ENCODE measurements around the gene PTGES3. TPM values are rescaled to one million over a fixed set of nuclear protein-coding genes. Genes with fewer than 3 reads are reported as not detected.

The PTGES3 gene
- total RNA-seq, 6 donors from 2014 or later = 41.9 to 156 (median 105) TPM

DNA sequence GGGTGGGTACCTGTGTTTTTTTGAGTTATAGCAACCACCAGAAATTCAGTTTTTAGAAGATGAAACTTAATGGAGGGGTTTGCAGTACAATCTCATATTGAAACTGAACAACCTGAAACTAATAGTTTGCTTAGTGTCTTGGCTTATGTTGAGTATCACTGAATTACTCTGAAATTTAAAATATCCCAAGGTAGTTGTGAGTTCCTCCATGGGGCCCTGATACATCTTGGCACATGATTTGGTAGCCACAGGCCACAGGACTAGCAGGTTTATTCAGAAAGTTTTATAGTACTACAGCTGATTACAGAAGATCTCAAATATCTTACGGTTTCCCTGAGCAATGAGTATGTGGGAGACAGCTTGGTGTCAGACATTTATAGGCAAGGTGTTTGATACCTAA is 10.4 kb downstream of the PTGES3 start:
- Histone ChIP-seq H3K4me1 (peaks cover 11 to 52% (median 27%) of the 10 kb centered on the region in 4 donors), H3K27ac (no peak overlapping the region), H3K4me3 (no peak overlapping the region), H3K36me3 (peaks cover 0 to 30% (median 5%) of the 10 kb centered on the region in 4 donors), H3K27me3 (no peaks in the 10 kb centered on the region), H3K9me3 (no peaks in the 10 kb centered on the region)
- ATAC-seq (ENCODE audit: low FRiP score in 2 of 2) = no peak
- no peak for DNase-seq
- TF ChIP-seq POLR2AphosphoS5 (IDR thresholded peaks at IDR 0.05) (no peak), EP300 (IDR thresholded peaks at IDR 0.05) (no peak), POLR2A (IDR thresholded peaks at IDR 0.05) (no peak)
- TF ChIP-seq, protein P1, sequence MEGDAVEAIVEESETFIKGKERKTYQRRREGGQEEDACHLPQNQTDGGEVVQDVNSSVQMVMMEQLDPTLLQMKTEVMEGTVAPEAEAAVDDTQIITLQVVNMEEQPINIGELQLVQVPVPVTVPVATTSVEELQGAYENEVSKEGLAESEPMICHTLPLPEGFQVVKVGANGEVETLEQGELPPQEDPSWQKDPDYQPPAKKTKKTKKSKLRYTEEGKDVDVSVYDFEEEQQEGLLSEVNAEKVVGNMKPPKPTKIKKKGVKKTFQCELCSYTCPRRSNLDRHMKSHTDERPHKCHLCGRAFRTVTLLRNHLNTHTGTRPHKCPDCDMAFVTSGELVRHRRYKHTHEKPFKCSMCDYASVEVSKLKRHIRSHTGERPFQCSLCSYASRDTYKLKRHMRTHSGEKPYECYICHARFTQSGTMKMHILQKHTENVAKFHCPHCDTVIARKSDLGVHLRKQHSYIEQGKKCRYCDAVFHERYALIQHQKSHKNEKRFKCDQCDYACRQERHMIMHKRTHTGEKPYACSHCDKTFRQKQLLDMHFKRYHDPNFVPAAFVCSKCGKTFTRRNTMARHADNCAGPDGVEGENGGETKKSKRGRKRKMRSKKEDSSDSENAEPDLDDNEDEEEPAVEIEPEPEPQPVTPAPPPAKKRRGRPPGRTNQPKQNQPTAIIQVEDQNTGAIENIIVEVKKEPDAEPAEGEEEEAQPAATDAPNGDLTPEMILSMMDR (IDR thresholded peaks at IDR 0.05) = no peak
- 73 to 77% methylated on average over 1 of the region's 1 CpG for WGBS, 2 donors

DNA sequence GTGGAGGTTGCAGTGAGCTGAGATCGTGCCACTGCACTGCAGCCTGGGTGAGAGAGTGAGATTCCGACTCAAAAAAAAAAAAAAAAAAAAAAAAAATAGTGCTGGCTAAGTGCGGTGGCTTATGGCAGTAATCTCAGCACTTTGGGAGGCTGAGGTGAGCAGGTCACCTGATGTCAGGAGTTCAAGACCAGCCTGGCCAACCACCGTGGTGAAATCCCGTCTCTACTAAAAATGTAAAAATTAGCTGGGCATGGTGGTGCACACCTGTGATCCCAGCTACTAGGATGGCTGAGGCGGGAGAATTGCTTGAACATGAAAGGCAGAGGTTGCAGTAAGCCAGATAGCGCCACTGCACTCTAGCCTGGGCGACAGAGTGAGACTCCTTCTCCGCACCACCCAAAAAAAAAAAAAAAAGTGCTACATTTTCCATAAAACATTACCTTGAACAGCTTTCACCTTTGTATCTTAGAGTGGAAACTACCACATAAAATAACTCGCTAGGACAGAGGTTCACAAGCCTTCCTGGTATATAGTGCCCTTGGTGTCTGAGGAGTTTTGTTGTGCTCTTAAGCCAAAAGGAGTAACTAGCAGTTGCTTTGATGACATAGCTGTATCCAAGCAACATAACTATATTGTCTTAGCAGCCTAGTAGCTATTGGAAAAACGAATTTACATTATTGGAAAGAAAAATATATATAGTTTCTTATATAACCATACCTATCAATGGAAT is 11.1 kb downstream of the PTGES3 start:
- H3K27me3 ChIP-seq = no peaks in the 10 kb centered on the region
- no peak for TF ChIP-seq POLR2A (IDR thresholded peaks at IDR 0.05)
- TF ChIP-seq, protein P1 (IDR thresholded peaks at IDR 0.05) = no peak
- no peak for TF ChIP-seq POLR2AphosphoS5 (IDR thresholded peaks at IDR 0.05)
- TF ChIP-seq EP300 (IDR thresholded peaks at IDR 0.05) = no peak
- no peak for ATAC-seq (ENCODE audit: low FRiP score in 2 of 2)
- no peaks in the 10 kb centered on the region for H3K9me3 ChIP-seq
- DNase-seq = peak in 1 of 2 donors; percentile 13
- 84 to 85% methylated on average over 11 of the region's 11 CpGs for WGBS, 2 donors
- no peak overlapping the region for H3K4me3 ChIP-seq
- H3K27ac ChIP-seq = no peak overlapping the region
- H3K4me1 ChIP-seq = peaks cover 11 to 46% (median 24%) of the 10 kb centered on the region in 4 donors
- peaks cover 0 to 31% (median 9%) of the 10 kb centered on the region in 4 donors for H3K36me3 ChIP-seq

DNA sequence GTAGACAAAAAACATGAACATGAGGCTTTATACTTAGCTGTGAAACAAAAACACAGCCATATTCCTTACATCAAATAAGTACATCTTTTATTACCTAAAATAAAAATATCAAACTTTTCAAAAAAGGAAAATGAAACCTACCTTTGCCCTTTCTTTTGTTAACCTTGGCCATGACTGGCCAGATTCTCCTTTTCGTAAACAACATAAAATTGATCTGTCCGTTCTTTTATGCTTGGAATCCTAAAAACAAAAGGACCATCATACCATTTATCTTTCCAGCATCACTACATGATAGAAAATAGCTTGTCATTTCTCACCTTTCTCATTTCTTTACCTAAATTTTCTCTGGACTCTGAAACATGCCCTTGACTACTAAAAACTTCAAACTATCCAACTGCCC is 16.5 kb downstream of the PTGES3 start:
- TF ChIP-seq POLR2AphosphoS5 (IDR thresholded peaks at IDR 0.05) (no peak), POLR2A (IDR thresholded peaks at IDR 0.05) (no peak), EP300 (IDR thresholded peaks at IDR 0.05) (no peak)
- TF ChIP-seq, protein P1 (IDR thresholded peaks at IDR 0.05) = no peak
- Histone ChIP-seq H3K4me1 (peaks cover 0 to 22% (median 4%) of the 10 kb centered on the region in 4 donors), H3K27ac (no peak overlapping the region), H3K27me3 (no peaks in the 10 kb centered on the region), H3K9me3 (no peaks in the 10 kb centered on the region), H3K4me3 (no peak overlapping the region), H3K36me3 (peaks cover 20 to 62% (median 48%) of the 10 kb centered on the region in 4 donors)
- WGBS, 2 donors = 92 to 93% methylated on average over 2 of the region's 2 CpGs
- DNase-seq (no peak), ATAC-seq (ENCODE audit: low FRiP score in 2 of 2) (no peak)

DNA sequence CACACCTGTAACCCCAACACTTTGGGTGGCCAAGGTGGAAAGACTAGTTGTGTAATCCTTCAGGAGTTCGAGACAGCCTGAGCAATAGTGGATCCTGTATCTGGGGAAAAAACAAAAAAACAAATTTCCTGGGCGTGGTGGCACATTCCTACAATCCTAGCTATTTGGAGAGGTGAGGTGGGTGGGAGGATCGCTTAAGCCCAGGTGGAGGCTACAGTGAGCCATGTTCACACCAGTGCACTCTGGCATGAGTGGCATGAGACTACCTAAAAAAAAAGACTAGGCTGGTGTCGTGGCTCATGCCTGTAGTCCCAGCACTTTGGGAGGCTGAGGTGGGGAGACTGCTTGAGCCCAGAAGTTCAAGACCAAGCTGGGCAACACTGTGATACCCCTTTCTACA is 17.2 kb downstream of the PTGES3 start:
- Histone ChIP-seq H3K9me3 (no peaks in the 10 kb centered on the region), H3K4me1 (peaks cover 0 to 15% (median 2%) of the 10 kb centered on the region in 4 donors), H3K27ac (no peak overlapping the region), H3K36me3 (peaks cover 20 to 70% (median 56%) of the 10 kb centered on the region in 4 donors), H3K27me3 (no peaks in the 10 kb centered on the region), H3K4me3 (no peak overlapping the region)
- ATAC-seq (ENCODE audit: low FRiP score in 2 of 2) (no peak), DNase-seq (no peak)
- 74 to 87% methylated on average over 4 of the region's 4 CpGs for WGBS, 2 donors
- TF ChIP-seq EP300 (IDR thresholded peaks at IDR 0.05) (no peak), POLR2A (IDR thresholded peaks at IDR 0.05) (no peak), POLR2AphosphoS5 (IDR thresholded peaks at IDR 0.05) (no peak)
- TF ChIP-seq, protein P1 (IDR thresholded peaks at IDR 0.05) = no peak

DNA sequence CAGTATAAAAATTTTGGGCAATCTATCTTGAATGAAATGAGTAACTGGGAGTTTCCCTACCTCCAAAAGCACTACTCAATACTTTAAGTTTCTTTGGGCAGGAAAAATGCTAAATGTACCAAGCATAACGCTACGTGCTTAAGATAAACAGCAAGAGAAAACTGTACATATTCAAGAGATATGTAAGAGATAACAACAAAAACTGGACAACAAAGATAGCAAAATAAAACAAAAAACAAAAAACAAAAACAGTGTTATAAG is 20.0 kb downstream of the PTGES3 start:
- Histone ChIP-seq H3K4me1 (peaks cover 0 to 10% (median 2%) of the 10 kb centered on the region in 4 donors), H3K4me3 (no peak overlapping the region), H3K27me3 (no peaks in the 10 kb centered on the region), H3K27ac (no peak overlapping the region), H3K9me3 (no peaks in the 10 kb centered on the region), H3K36me3 (peaks cover 27 to 97% (median 78%) of the 10 kb centered on the region in 4 donors)
- TF ChIP-seq POLR2AphosphoS5 (IDR thresholded peaks at IDR 0.05) = no peak
- TF ChIP-seq POLR2A (IDR thresholded peaks at IDR 0.05) = no peak
- TF ChIP-seq, protein P1 (IDR thresholded peaks at IDR 0.05) = no peak
- no peak for TF ChIP-seq EP300 (IDR thresholded peaks at IDR 0.05)
- 83 to 84% methylated on average over 2 of the region's 2 CpGs for WGBS, 2 donors
- DNase-seq (no peak), ATAC-seq (ENCODE audit: low FRiP score in 2 of 2) (no peak)

All from upper lobe of left lung (tissue), 6 donors.